Measurements from ENCODE around the gene ANKH.

DNA sequence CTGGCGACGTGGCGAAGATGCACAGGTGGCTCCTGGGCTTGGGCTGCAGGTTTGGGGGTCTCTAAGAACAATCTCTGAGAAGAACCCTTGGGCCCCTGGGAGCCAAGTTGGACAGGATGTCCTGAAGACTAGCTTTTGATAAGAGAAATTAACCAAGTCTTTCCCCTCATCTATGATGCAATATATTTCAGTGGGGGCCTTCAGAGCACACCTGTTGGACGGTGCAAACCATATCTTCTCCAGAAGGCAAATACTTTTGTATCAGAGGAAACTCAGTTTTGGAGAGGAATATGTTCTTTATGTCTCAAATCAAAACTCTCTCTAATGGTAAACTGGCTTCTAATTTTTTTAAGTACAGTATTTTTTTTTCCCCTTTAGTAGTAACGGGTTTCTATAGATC lies 178.5 kb downstream of the ANKH start:
- TF ChIP-seq, protein P1, sequence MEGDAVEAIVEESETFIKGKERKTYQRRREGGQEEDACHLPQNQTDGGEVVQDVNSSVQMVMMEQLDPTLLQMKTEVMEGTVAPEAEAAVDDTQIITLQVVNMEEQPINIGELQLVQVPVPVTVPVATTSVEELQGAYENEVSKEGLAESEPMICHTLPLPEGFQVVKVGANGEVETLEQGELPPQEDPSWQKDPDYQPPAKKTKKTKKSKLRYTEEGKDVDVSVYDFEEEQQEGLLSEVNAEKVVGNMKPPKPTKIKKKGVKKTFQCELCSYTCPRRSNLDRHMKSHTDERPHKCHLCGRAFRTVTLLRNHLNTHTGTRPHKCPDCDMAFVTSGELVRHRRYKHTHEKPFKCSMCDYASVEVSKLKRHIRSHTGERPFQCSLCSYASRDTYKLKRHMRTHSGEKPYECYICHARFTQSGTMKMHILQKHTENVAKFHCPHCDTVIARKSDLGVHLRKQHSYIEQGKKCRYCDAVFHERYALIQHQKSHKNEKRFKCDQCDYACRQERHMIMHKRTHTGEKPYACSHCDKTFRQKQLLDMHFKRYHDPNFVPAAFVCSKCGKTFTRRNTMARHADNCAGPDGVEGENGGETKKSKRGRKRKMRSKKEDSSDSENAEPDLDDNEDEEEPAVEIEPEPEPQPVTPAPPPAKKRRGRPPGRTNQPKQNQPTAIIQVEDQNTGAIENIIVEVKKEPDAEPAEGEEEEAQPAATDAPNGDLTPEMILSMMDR (conservative IDR thresholded peaks at IDR 0.05 in 1 of 2, IDR thresholded peaks at IDR 0.05 in 1 of 2; ENCODE audit: extremely low read depth in 1 of 2, insufficient read depth in 1 of 2, low read depth in 1 of 2, low read length in 2 of 2): no peak
- TF ChIP-seq EZH2 (IDR thresholded peaks at IDR 0.05; ENCODE audit: borderline replicate concordance, low read length): no peak
